Subcutaneous abdominal adipose tissue (tissue), 5 donors: Measurements from ENCODE around the gene SNX6.

Experiments used
- H3K27ac ChIP-seq: one replicate; pipeline ENCODE4 v1.7.0; 2013; ENCODE audit warnings: low read depth, mild to moderate bottlenecking, inconsistent platforms, low read length, moderate library complexity
- H3K27me3 ChIP-seq, 5 donors: one replicate each; pipeline ENCODE4 v1.7.0; 2013; ENCODE audit warnings: low read length in 5 of 5, inconsistent platforms in 1 of 5; ENCODE audit not compliant: control insufficient read depth in 5 of 5, insufficient read depth in 4 of 5
- H3K36me3 ChIP-seq, 5 donors: one replicate each; pipeline ENCODE4 v1.7.0; 2013; ENCODE audit warnings: low read length in 5 of 5; ENCODE audit not compliant: control insufficient read depth in 5 of 5, insufficient read depth in 5 of 5
- H3K4me1 ChIP-seq, 5 donors: one replicate each; pipeline ENCODE4 v1.7.0; 2013; ENCODE audit warnings: low read length in 5 of 5, mild to moderate bottlenecking in 3 of 5, moderate library complexity in 1 of 5; ENCODE audit not compliant: control insufficient read depth in 5 of 5, insufficient read depth in 5 of 5
- H3K4me3 ChIP-seq, 5 donors: one replicate each; pipeline ENCODE4 v1.7.0; 2013; ENCODE audit warnings: low read length in 5 of 5, low read depth in 1 of 5
- H3K9ac ChIP-seq, 5 donors: one replicate each; pipeline ENCODE4 v1.7.0; 2013; ENCODE audit warnings: low read length in 5 of 5, mild to moderate bottlenecking in 4 of 5, moderate library complexity in 3 of 5
- H3K9me3 ChIP-seq, 5 donors: one replicate each; pipeline ENCODE4 v1.7.0; 2013; ENCODE audit warnings: low read length in 5 of 5; ENCODE audit not compliant: control insufficient read depth in 5 of 5
- donor health status: healthy.
- donor health status: healthy.
- donor health status: healthy.
- donor health status: healthy.
- donor health status: healthy.

SNX6 gene

DNA sequence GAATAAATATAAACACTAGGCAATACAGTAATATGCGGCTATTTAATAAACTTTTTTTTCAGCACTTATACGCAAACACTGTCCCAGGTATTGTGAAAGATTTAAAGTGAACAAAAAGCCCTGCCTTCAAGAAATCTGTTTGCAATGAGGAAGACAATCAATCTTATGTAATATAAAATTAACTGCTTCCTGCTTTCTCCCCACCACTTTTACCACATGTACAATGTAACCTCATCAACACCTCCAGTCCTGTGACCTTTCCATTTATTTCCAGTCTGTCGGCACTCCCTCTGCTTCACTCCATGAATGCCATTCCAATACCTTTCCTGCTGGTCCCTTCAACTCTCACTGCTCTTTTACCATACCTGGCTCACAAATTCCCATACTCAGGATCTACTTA, 10.5 kb downstream of the SNX6 start:
- peaks cover 15 to 25% (median 18%) of the 10 kb centered on the region in 5 donors for H3K36me3 ChIP-seq
- peaks cover 0 to 18% (median 13%) of the 10 kb centered on the region in 5 donors for H3K4me1 ChIP-seq
- no peak overlapping the region for H3K4me3 ChIP-seq
- H3K27me3 ChIP-seq, result no peaks in the 10 kb centered on the region
- H3K9ac ChIP-seq, result no peak overlapping the region
- H3K27ac ChIP-seq, result no peak overlapping the region
- H3K9me3 ChIP-seq, result no peaks in the 10 kb centered on the region

DNA sequence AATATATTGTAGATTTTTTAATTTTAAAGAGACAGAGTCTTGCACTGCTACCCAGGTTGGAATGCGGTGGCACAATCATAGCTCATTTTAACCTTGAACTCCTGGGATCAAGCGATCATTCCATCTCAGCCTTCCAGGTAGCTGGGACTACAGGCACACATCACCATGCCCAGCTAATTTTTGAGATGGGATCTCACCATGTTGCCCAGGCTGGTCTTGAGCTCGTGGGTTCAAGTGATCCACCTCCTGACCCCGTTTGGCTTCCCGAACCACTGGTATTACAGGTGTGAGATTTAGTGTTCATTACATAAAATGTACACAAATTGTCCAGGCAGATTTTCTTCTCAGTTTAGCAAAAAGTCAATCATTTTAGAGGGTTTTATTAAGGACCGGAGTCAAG, 13.6 kb downstream of the SNX6 start:
- Histone ChIP-seq H3K4me3 (no peak overlapping the region), H3K4me1 (peaks cover 0 to 13% (median 4%) of the 10 kb centered on the region in 5 donors), H3K27ac (no peak overlapping the region), H3K9me3 (no peaks in the 10 kb centered on the region), H3K27me3 (no peaks in the 10 kb centered on the region), H3K9ac (no peak overlapping the region), H3K36me3 (peaks cover 3 to 24% (median 12%) of the 10 kb centered on the region in 5 donors)

DNA sequence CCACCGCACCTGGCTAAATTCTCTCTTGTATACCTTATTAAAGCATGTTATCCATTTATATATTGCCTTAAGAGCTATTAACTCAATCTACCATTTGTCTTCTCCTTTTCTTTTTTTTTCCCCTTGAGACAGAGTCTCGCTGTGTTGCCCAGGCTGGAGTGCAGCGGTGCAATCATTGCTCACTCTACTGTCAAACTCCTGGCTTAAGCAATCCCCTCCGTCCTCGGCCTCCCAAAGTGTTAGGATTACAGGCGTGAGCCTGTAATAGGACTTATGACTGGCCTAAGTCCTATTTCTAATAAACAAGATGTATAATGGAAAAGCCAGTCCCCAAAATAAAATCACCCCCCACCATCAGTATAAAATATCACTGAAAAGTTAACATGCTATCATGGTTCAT, 14.4 kb downstream of the SNX6 start:
- Histone ChIP-seq H3K9ac (no peak overlapping the region), H3K4me1 (peaks cover 0 to 13% (median 4%) of the 10 kb centered on the region in 5 donors), H3K36me3 (peaks cover 3 to 24% (median 12%) of the 10 kb centered on the region in 5 donors)

DNA sequence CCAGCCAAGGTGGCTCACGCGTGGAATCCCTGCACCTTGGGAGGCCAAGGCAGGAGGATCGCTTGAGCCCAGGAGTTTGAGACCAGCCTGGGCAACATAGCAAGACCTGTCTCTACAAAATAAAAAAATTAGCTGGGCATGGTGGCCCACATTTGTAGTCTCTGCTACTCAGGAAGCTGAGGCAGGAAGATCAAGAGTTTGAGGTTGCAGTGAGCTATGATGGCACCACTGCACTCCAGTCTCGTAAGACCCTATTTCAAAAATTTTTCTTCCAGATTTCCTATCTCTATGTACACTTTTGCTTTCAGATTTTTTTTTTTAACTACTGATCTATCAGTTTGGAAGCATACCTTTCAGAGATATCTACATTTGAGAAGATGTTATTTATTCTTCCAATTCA, 15.3 kb downstream of the SNX6 start:
- H3K4me1 ChIP-seq, result peaks cover 0 to 13% (median 2%) of the 10 kb centered on the region in 5 donors
- H3K9ac ChIP-seq, result no peak overlapping the region
- H3K36me3 ChIP-seq, result peaks cover 3 to 17% (median 12%) of the 10 kb centered on the region in 5 donors
- H3K27me3 ChIP-seq, result no peaks in the 10 kb centered on the region
- H3K9me3 ChIP-seq, result no peaks in the 10 kb centered on the region
- no peak overlapping the region for H3K4me3 ChIP-seq
- no peak overlapping the region for H3K27ac ChIP-seq

More for the DNA sequence above, 14.4 kb downstream of the SNX6 start:
- Histone ChIP-seq H3K27me3 (no peaks in the 10 kb centered on the region), H3K9me3 (no peaks in the 10 kb centered on the region), H3K27ac (no peak overlapping the region), H3K4me3 (no peak overlapping the region)

DNA sequence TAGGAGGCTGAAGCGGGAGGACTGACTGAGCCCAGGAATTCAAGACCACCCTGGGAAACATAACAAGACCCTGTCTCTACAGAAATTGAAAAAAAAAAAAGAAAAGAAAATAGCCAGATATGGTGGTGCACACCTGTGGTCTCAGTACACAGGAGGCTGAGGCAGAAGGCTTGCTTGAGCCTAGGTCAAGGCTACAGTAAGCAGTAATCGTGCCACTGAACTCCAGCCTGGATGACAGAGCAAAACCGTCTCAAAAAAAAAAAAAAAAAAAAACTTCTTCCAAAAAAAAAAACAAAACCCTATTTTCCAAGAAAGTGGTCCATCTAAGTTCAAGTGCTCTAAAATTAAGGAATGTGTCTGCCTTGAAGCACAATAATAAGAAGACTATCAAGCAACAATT, 19.8 kb downstream of the SNX6 start:
- Histone ChIP-seq H3K27me3 (no peaks in the 10 kb centered on the region), H3K27ac (no peak overlapping the region), H3K4me3 (no peak overlapping the region), H3K9ac (peak overlapping the region in 1 of 5 donors; percentile 45), H3K4me1 (peaks cover 0 to 4% (median 0%) of the 10 kb centered on the region in 5 donors), H3K36me3 (peaks cover 8 to 49% (median 29%) of the 10 kb centered on the region in 5 donors), H3K9me3 (no peaks in the 10 kb centered on the region)

DNA sequence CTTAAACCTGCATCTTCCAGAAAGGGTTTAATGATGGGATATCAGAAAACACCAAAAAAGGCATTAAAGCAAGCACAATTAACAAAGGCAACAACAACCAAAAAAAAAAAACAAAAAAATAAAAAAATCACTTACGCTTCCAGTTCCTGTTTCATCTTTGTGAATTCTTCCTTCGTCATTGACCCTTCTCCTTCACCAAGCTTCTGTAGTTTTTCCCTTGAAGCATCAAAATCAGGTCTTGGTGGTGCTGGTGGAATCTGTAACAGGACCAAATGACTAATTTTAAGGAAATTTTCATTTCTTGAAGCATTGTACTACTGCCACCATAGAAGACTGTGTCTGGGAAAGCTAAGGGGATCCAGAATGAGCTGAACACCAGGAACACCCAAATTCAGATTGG, 24.5 kb downstream of the SNX6 start:
- Histone ChIP-seq H3K36me3 (peaks cover 27 to 73% (median 61%) of the 10 kb centered on the region in 5 donors), H3K9me3 (no peaks in the 10 kb centered on the region), H3K9ac (no peak overlapping the region), H3K27ac (peak overlapping the region; percentile 13), H3K27me3 (no peaks in the 10 kb centered on the region), H3K4me3 (no peak overlapping the region), H3K4me1 (peaks cover 0 to 6% (median 0%) of the 10 kb centered on the region in 5 donors)

DNA sequence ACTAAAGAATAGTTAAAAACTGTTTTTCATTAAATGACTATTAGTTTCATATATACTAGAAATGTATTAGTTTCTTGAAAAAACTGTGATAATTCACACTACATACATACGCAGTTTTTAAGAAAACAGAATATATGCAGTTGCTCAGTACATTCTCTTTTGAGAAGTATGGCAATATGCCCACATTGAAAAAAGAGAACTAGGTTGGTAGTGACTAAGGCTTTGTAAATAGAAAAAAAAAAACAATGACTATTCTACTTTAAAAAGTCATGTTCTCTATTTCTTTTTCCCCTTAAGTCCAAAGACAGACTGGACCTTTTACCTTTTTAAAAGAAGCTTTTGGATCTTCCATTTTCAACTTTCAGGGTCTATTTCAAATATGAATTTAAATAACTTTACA, 25.0 kb downstream of the SNX6 start:
- Histone ChIP-seq H3K9ac (no peak overlapping the region), H3K4me3 (no peak overlapping the region), H3K9me3 (no peaks in the 10 kb centered on the region), H3K27ac (peak overlapping the region; percentile 13), H3K27me3 (no peaks in the 10 kb centered on the region), H3K36me3 (peaks cover 27 to 77% (median 66%) of the 10 kb centered on the region in 5 donors), H3K4me1 (peaks cover 0 to 2% (median 0%) of the 10 kb centered on the region in 5 donors)

DNA sequence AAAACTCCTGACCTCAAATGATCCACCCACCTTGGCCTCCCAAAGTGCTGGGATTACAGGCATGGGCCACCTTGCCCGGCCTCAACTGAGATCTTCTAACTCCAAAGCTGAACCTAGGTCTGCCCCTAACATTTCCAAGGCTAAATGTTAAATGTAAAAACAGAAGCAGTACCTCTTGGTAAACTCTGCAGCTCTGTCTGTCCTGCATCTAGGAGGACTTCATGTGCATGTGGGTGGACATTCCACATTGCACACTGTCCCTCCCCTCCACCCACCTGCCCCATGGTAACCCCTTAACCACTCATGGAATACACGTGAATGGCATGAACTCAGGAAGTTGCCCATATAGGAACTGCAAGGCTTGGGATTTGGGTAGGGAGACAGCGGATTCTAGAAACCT, 33.1 kb downstream of the SNX6 start:
- H3K9me3 ChIP-seq, result no peaks in the 10 kb centered on the region
- H3K9ac ChIP-seq, result no peak overlapping the region
- H3K27me3 ChIP-seq, result no peaks in the 10 kb centered on the region
- no peak overlapping the region for H3K27ac ChIP-seq
- H3K36me3 ChIP-seq, result peaks cover 19 to 95% (median 74%) of the 10 kb centered on the region in 5 donors
- H3K4me1 ChIP-seq, result peaks cover 0 to 2% (median 0%) of the 10 kb centered on the region in 5 donors
- H3K4me3 ChIP-seq, result no peak overlapping the region

DNA sequence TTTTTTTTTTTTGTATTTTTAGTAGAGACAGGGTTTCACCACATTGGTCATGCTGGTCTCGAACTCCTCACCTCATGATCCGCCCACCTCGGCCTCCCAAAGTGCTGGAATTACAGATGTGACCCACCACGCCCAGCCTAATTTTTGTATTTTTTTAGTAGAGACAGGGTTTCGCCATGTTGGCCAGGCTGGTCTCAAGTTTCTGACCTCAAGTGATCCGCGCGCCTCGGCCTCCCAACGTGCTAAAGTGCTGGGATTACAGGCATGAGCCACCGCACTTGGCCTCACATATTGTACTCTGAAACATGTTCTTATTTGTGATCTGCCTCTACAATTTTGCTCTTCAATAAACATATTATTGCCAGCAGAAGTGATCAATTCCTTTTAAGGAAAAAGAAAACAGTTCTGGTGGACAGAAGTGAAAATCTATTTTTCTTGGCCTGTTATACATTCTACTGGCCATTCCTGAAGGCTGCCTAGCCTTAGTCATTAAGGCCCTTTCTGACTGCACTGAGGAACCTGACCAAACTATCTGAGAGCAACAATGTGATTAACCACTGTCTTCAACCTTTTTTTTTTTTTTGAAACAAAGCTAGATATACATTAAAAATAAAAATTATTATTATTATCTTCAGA, 36.1 kb downstream of the SNX6 start:
- peaks cover 23 to 96% (median 70%) of the 10 kb centered on the region in 5 donors for H3K36me3 ChIP-seq
- no peaks in the 10 kb centered on the region for H3K4me1 ChIP-seq
- no peaks in the 10 kb centered on the region for H3K27me3 ChIP-seq
- no peak overlapping the region for H3K4me3 ChIP-seq
- H3K9me3 ChIP-seq, result no peaks in the 10 kb centered on the region
- no peak overlapping the region for H3K9ac ChIP-seq
- H3K27ac ChIP-seq, result no peak overlapping the region

DNA sequence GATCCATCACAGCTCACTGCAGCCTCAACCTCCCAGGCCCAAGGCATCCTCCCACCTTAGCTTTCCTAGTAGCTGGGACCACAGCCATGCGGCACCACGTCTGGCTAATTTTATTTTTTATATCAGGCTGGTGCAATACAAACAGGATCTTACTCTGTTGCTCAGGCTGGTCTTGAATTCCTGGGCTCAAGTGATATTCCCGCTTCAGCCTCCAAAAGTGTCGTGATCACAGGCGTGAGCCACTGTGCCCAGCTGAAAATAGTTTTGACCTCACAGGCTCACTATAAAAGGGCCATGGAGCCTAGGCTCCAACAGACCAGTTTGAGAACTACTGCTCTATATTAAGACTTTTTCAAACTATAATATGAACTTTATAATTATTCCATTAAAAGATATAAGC, 37.3 kb downstream of the SNX6 start:
- Histone ChIP-seq H3K27me3 (no peaks in the 10 kb centered on the region), H3K36me3 (peaks cover 19 to 95% (median 68%) of the 10 kb centered on the region in 5 donors), H3K9ac (no peak overlapping the region), H3K4me3 (no peak overlapping the region), H3K9me3 (no peaks in the 10 kb centered on the region), H3K27ac (no peak overlapping the region), H3K4me1 (no peaks in the 10 kb centered on the region)
